AG09319 (cell line): Measurements from ENCODE around the gene SRSF2.
"Not testable (repeated sequence)": the region's sequence is repeated elsewhere in the genome, so short reads cannot be mapped to it uniquely, and the experiment has no call there.

Experiments
- DNase-seq: peaks from one replicate; pipeline ENCODE4 v3.0.0-alpha.2; 2010; ENCODE audit warnings: low read depth; ENCODE audit errors: extremely low read depth
- TF ChIP-seq, protein P1 (sequence below): IDR thresholded peaks from 2 replicates; pipeline ENCODE4 v1.5.1; 2011; ENCODE audit warnings: low read depth, mild to moderate bottlenecking, inconsistent platforms, low read length, moderate library complexity

SRSF2 gene

GRCh38 chr17:76747716-76748363 lies 10.7 kb upstream of the SRSF2 start:
- TF ChIP-seq, protein P1, sequence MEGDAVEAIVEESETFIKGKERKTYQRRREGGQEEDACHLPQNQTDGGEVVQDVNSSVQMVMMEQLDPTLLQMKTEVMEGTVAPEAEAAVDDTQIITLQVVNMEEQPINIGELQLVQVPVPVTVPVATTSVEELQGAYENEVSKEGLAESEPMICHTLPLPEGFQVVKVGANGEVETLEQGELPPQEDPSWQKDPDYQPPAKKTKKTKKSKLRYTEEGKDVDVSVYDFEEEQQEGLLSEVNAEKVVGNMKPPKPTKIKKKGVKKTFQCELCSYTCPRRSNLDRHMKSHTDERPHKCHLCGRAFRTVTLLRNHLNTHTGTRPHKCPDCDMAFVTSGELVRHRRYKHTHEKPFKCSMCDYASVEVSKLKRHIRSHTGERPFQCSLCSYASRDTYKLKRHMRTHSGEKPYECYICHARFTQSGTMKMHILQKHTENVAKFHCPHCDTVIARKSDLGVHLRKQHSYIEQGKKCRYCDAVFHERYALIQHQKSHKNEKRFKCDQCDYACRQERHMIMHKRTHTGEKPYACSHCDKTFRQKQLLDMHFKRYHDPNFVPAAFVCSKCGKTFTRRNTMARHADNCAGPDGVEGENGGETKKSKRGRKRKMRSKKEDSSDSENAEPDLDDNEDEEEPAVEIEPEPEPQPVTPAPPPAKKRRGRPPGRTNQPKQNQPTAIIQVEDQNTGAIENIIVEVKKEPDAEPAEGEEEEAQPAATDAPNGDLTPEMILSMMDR = no peak
- no peak for DNase-seq

DNA sequence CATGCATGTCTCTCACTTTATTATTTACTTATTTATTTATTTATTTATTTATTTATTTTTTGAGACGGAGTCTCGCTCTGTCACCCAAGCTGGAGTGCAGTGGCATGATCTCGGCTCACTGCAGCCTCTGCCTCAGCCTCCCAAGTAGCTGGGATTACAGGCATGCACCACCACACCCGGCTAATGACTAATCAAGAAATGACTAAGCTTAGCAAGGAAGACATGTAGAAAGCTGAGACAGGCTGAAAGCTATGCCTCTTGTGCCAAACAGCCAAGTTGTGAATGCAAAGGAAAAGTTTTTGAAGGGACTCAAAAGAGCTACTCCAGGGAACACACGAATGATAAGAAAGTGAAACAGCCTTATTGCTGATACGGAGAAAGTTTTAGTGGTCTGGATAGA lies 8.7 kb upstream of the SRSF2 start:
- DNase-seq = not testable (repeated sequence)

- DNase-seq = no peak
- TF ChIP-seq, protein P1 = no peak
Observed at GRCh38 chr17:76744747-76745146, 7.6 kb upstream of the SRSF2 start.

- TF ChIP-seq, protein P1 = no peak
- DNase-seq = no peak
Observed at GRCh38 chr17:76742958-76743357, 5.8 kb upstream of the SRSF2 start.

DNA sequence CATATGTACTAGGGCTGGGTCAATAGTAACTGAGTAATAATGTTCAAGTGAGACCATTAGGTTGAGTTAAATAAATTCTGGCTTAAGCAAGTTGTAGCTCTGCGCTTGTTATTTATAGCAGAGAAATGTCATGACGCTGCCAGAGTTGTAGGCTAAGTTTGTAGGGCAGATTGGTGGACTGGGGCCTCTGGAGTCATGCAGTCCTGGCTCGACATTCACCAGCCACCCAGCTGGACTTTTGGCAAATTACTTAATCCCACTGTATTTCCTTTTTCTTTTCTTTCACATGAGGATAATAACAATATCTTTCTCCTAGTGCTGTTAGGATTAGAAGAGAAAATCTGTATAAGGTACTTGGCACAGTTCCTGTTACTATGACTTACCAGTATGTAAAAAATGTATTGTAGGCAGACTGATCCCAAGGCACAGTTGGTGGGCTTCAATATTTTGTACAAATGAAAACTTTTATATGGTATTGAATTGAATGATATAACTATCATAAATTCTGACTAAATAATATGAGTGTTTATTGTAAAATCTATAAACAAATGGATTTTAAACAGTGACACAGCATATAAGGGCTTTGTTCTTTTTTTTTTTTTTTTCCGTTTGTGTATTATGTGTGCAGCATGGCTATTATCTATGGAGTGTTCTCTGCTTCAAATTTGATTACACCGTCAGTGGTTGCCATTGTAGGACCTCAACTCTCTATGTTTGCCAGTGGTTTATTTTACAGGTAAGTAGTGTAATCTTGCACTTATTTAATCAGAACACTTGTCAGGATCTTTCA lies 3.4 kb upstream of the SRSF2 start:
- TF ChIP-seq, protein P1 = no peak
- DNase-seq = no peak

DNA sequence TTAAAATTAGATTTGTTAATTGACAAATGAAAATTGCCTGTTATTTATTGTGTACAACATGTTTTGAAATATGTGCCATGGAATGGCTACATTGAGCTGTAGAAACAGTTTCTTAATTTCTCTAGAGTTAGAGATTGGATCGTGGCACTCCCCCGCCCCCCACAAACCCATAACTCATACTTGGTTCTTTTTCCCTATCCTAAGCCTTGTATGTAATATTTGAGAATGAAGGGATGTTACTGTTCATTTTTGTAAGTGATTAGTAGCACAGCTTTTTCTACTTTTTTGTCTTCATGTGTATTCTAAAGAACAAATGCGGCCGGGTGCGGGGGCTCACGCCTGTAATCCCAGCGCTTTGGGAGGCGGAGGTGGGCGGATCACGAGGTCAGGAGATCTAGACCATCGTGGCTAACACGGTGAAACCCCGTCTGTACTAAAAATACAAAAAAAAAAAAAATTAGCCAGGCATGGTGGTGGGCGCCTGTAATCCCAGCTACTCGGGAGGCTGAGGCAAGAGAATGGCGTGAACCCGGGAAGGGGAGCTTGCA lies 2.5 kb upstream of the SRSF2 start:
- DNase-seq = not testable (repeated sequence)

DNA sequence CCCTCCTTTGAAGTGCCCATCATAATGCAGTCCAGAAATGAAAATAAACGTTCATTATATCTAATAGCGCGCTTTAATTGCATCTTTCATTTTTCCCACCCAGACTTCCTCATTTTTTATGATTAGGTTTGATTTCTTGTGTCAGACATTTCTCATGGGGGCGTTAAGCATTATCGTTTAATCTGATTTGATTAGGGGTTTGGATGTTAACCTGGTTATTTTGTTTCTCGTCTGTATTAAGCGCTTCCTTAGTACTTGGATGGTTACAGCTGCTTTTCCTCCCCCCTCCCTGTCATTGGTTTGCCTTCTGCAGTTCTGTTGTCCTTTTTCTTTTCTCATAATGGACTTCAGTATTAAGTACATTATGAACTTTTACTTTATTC lies 1.3 kb upstream of the SRSF2 start:
- TF ChIP-seq, protein P1 = no peak
- no peak for DNase-seq

- TF ChIP-seq, protein P1 = no peak
Observed at GRCh38 chr17:76737676-76738467, 741 bp upstream of the SRSF2 start, which contains the start of gene MFSD11. Gene MFSD11, plus strand, starts transcription at chr17:76738119. Its CDS starts 234 bp downstream, at chr17:76738353.

More at GRCh38 chr17:76737676-76738467, 741 bp upstream of the SRSF2 start, which contains the start of gene MFSD11:
- DNase-seq = peak; percentile 84
